ENCODE results near the gene E2F2. TPM values are rescaled to one million over a fixed set of nuclear protein-coding genes. Genes with fewer than 3 reads are reported as not detected.

E2F2 gene
- total RNA-seq, 1 experiment from 2014 or later = 9.5 TPM

DNA sequence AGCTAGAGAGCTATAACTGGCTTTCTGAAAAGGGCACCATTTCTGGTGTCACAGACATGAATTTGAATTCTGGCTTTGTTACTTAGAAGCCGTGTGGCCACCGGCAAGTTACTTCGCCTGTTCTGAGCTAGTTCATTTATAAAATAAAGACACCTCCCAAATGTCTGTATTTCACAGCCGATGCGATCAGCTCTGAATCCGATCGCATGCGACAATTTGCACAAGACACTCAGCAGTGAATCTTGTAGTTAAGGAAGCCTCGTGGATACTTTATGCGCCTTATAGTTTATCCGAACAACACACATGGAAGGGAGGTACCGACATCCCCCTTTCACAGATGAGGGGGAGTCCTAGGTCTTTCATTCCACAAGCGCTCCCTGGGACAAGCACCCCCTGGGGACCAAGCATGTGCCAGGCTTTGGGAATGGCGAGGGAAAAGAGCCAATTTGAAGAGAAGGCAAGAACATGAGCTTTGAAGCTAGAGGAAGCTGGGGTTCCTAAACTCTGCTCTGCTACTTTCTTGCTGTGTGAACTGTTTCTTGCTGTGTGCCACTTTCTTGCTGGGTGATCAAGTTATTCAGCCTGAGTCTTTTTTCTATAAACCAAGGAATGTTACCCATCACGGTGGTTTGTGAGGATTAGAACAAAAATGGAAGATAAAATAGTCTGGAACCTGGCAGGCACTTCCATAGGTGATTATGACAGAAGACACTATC, 24.4 kb upstream of the E2F2 start:
- no peak for DNase-seq
- H3K4me3 Mint-ChIP-seq (ENCODE audit: unreplicated experiment) = peak overlapping the region; percentile 89
- Histone ChIP-seq H3K27me3 (replicated peaks; ENCODE audit: control insufficient read depth, insufficient read depth, low read length) (no peaks in the 10 kb centered on the region), H3K4me3 (ENCODE audit: low read depth, low read length) (peak overlapping the region; percentile 35), H3K4me1 (peaks cover 45% of the 10 kb centered on the region), H3K36me3 (ENCODE audit: control insufficient read depth, insufficient read depth, low read length) (no peaks in the 10 kb centered on the region), H3K9me3 (no peaks in the 10 kb centered on the region)
- H3K27ac Mint-ChIP-seq (ENCODE audit: unreplicated experiment) = peak overlapping the region; percentile 89
- ChIA-PET CTCF (interaction anchor here (0.8 to 4.1 kb wide), 5 partner anchors 16 to 82 kb away, joined by 3 to 17 read pairs (median 6); no protein-coding TSS in a partner anchor), POLR2A (interaction anchor here (0.6 to 2.3 kb wide), 7 partner anchors 9 to 355 kb away, joined by 3 to 25 read pairs (median 5); partner anchors contain the start of gene ELOA)
- TF ChIP-seq, protein P1, sequence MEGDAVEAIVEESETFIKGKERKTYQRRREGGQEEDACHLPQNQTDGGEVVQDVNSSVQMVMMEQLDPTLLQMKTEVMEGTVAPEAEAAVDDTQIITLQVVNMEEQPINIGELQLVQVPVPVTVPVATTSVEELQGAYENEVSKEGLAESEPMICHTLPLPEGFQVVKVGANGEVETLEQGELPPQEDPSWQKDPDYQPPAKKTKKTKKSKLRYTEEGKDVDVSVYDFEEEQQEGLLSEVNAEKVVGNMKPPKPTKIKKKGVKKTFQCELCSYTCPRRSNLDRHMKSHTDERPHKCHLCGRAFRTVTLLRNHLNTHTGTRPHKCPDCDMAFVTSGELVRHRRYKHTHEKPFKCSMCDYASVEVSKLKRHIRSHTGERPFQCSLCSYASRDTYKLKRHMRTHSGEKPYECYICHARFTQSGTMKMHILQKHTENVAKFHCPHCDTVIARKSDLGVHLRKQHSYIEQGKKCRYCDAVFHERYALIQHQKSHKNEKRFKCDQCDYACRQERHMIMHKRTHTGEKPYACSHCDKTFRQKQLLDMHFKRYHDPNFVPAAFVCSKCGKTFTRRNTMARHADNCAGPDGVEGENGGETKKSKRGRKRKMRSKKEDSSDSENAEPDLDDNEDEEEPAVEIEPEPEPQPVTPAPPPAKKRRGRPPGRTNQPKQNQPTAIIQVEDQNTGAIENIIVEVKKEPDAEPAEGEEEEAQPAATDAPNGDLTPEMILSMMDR (IDR thresholded peaks at IDR 0.05; ENCODE audit: insufficient read depth in 1 of 2, low read depth in 1 of 2, low read length in 1 of 2, severe bottlenecking in 1 of 2, unreplicated experiment in 1 of 2) = no peak
- no peaks in the 10 kb centered on the region for H3K9me3 Mint-ChIP-seq (ENCODE audit: unreplicated experiment)
- H3K36me3 Mint-ChIP-seq (ENCODE audit: insufficient read depth, unreplicated experiment) = peaks cover 18% of the 10 kb centered on the region
- H3K27me3 Mint-ChIP-seq (ENCODE audit: insufficient read depth, unreplicated experiment) = no peaks in the 10 kb centered on the region
- intact Hi-C loops (cut with micrococcal nuclease; ENCODE audit: unreplicated experiment) = loop anchor here (1.0 to 5.0 kb wide), 2 partner anchors 10 to 37 kb away; no protein-coding TSS in a partner anchor
- H3K4me1 Mint-ChIP-seq (ENCODE audit: low read depth, unreplicated experiment) = peaks cover 18% of the 10 kb centered on the region
- BruUV-seq (replicated peaks) = no TSS peak

- Histone ChIP-seq H3K4me1 (peaks cover 38% of the 10 kb centered on the region), H3K27me3 (replicated peaks; ENCODE audit: control insufficient read depth, insufficient read depth, low read length) (no peaks in the 10 kb centered on the region), H3K9me3 (no peaks in the 10 kb centered on the region), H3K4me3 (ENCODE audit: low read depth, low read length) (peak overlapping the region; percentile 62), H3K36me3 (ENCODE audit: control insufficient read depth, insufficient read depth, low read length) (no peaks in the 10 kb centered on the region)
- H3K4me1 Mint-ChIP-seq (ENCODE audit: low read depth, unreplicated experiment) = peaks cover 18% of the 10 kb centered on the region
- TF ChIP-seq, protein P1 (IDR thresholded peaks at IDR 0.05; ENCODE audit: insufficient read depth in 1 of 2, low read depth in 1 of 2, low read length in 1 of 2, severe bottlenecking in 1 of 2, unreplicated experiment in 1 of 2) = peak in 1 of 2 experiments; percentile 31
- intact Hi-C loops (cut with micrococcal nuclease; ENCODE audit: unreplicated experiment) = loop anchor here (1.0 to 5.0 kb wide), 2 partner anchors 11 to 38 kb away; no protein-coding TSS in a partner anchor
- H3K27ac Mint-ChIP-seq (ENCODE audit: unreplicated experiment) = peak overlapping the region; percentile 89
- peak overlapping the region; percentile 89 for H3K4me3 Mint-ChIP-seq (ENCODE audit: unreplicated experiment)
- POLR2A ChIA-PET = interaction anchor here (0.6 to 2.3 kb wide), 7 partner anchors 8 to 355 kb away, joined by 3 to 25 read pairs (median 5); partner anchors contain the start of gene ELOA
- H3K9me3 Mint-ChIP-seq (ENCODE audit: unreplicated experiment) = no peaks in the 10 kb centered on the region
- DNase-seq = peak; percentile 83 to 87
- H3K27me3 Mint-ChIP-seq (ENCODE audit: insufficient read depth, unreplicated experiment) = no peaks in the 10 kb centered on the region
- CTCF ChIA-PET = interaction anchor here (0.5 to 4.1 kb wide), 9 partner anchors 14 to 137 kb away, joined by 3 to 17 read pairs (median 3); partner anchors contain the start of gene RPL11
- no TSS peak for BruUV-seq (replicated peaks)
- peaks cover 15% of the 10 kb centered on the region for H3K36me3 Mint-ChIP-seq (ENCODE audit: insufficient read depth, unreplicated experiment)
Measured at GRCh38 chr1:23554481-23555269, 23.6 kb upstream of the E2F2 start.

GRCh38 chr1:23554127-23554480, 23.1 kb upstream of the E2F2 start:
- Mint-ChIP-seq H3K27ac (ENCODE audit: unreplicated experiment) (peak overlapping the region; percentile 89), H3K9me3 (ENCODE audit: unreplicated experiment) (no peaks in the 10 kb centered on the region), H3K4me1 (ENCODE audit: low read depth, unreplicated experiment) (peaks cover 18% of the 10 kb centered on the region), H3K36me3 (ENCODE audit: insufficient read depth, unreplicated experiment) (peaks cover 10% of the 10 kb centered on the region), H3K27me3 (ENCODE audit: insufficient read depth, unreplicated experiment) (no peaks in the 10 kb centered on the region), H3K4me3 (ENCODE audit: unreplicated experiment) (peak overlapping the region; percentile 89)
- H3K4me1 ChIP-seq = peaks cover 38% of the 10 kb centered on the region
- intact Hi-C loops (cut with micrococcal nuclease; ENCODE audit: unreplicated experiment) = no loop called here
- POLR2A ChIA-PET = interaction anchor here (0.9 to 2.3 kb wide), 5 partner anchors 7 to 83 kb away, joined by 3 to 25 read pairs (median 7); no protein-coding TSS in a partner anchor
- no peaks in the 10 kb centered on the region for H3K9me3 ChIP-seq
- BruUV-seq (replicated peaks) = no TSS peak
- TF ChIP-seq, protein P1 (IDR thresholded peaks at IDR 0.05; ENCODE audit: insufficient read depth in 1 of 2, low read depth in 1 of 2, low read length in 1 of 2, severe bottlenecking in 1 of 2, unreplicated experiment in 1 of 2) = no peak
- no peaks in the 10 kb centered on the region for H3K27me3 ChIP-seq (replicated peaks; ENCODE audit: control insufficient read depth, insufficient read depth, low read length)
- DNase-seq = no peak
- H3K4me3 ChIP-seq (ENCODE audit: low read depth, low read length) = peak overlapping the region; percentile 62
- CTCF ChIA-PET = interaction anchor here (0.5 to 4.1 kb wide), 9 partner anchors 15 to 137 kb away, joined by 3 to 17 read pairs (median 3); partner anchors contain the start of gene RPL11
- no peaks in the 10 kb centered on the region for H3K36me3 ChIP-seq (ENCODE audit: control insufficient read depth, insufficient read depth, low read length)
